ACC112 (cell line): ENCODE results near the gene OGDH.
A peak's percentile ranks its signal among the peaks of the same experiment; 100 is the strongest.

Experiments used
- H2AFZ ChIP-seq: fragments of 200-600 bp; sonication (generic); one replicate; pipeline ENCODE4 v1.6.0; 2017; ENCODE audit warnings: antibody characterized with exemption, low read length; ENCODE audit not compliant: unreplicated experiment
- H3K27ac ChIP-seq: fragments of 200-600 bp; sonication (generic); 2 replicates; pipeline ENCODE4 v1.5.1; 2014; ENCODE audit warnings: low read depth, mild to moderate bottlenecking, antibody characterized with exemption, low read length, moderate library complexity
- H3K27me3 ChIP-seq: fragments of 200-600 bp; sonication (generic); 2 replicates; pipeline ENCODE4 v1.6.1; 2014; ENCODE audit warnings: mild to moderate bottlenecking, antibody characterized with exemption, low read length, moderate library complexity, mixed read lengths; ENCODE audit not compliant: insufficient read depth
- H3K36me3 ChIP-seq: fragments of 200-600 bp; sonication (generic); 2 replicates; pipeline ENCODE4 v1.6.1; 2016; ENCODE audit warnings: mild to moderate bottlenecking, antibody characterized with exemption, low read length, moderate library complexity, mixed read lengths; ENCODE audit not compliant: insufficient read depth
- H3K4me1 ChIP-seq: fragments of 200-600 bp; sonication (generic); one replicate; pipeline ENCODE4 v1.6.1; 2016; ENCODE audit warnings: low read length, mixed read lengths; ENCODE audit not compliant: insufficient read depth, unreplicated experiment, control insufficient read depth
- H3K4me3 ChIP-seq: fragments of 200-600 bp; sonication (generic); 2 replicates; pipeline ENCODE4 v1.5.1; 2014; ENCODE audit warnings: mild to moderate bottlenecking, low read depth, low read length
- H3K79me2 ChIP-seq: fragments of 200-600 bp; sonication (generic); one replicate; pipeline ENCODE4 v1.6.0; 2016; ENCODE audit warnings: low read length; ENCODE audit not compliant: control insufficient read depth, unreplicated experiment, insufficient read depth

Gene OGDH

GRCh38 chr7:44603193-44603592 is 3.2 kb upstream of the OGDH start:
- Histone ChIP-seq H3K27ac (no peak overlapping the region), H3K36me3 (no peaks in the 10 kb centered on the region), H3K4me1 (peaks cover 3% of the 10 kb centered on the region), H3K27me3 (no peaks in the 10 kb centered on the region), H2AFZ (no peak overlapping the region), H3K79me2 (peaks cover 13% of the 10 kb centered on the region), H3K4me3 (no peak overlapping the region)

- Histone ChIP-seq H3K36me3 (no peaks in the 10 kb centered on the region), H3K79me2 (peaks cover 30% of the 10 kb centered on the region), H3K4me1 (peaks cover 6% of the 10 kb centered on the region), H3K4me3 (no peak overlapping the region; the same call in 1 of the 2 replicates), H3K27ac (no peak overlapping the region), H3K27me3 (no peaks in the 10 kb centered on the region), H2AFZ (no peak overlapping the region)
These were observed 1.5 kb upstream of the OGDH start for GRCh38 chr7:44604941-44605340.

GRCh38 chr7:44607141-44608068 is 978 bp downstream of the OGDH start:
- Histone ChIP-seq H3K4me1 (peaks cover 6% of the 10 kb centered on the region), H3K79me2 (peaks cover 50% of the 10 kb centered on the region), H3K27me3 (no peaks in the 10 kb centered on the region), H3K36me3 (no peaks in the 10 kb centered on the region), H3K27ac (peak overlapping the region; percentile 85; the same call in 1 of the 2 replicates), H2AFZ (peak overlapping the region; percentile 90), H3K4me3 (peak overlapping the region; percentile 93)

DNA sequence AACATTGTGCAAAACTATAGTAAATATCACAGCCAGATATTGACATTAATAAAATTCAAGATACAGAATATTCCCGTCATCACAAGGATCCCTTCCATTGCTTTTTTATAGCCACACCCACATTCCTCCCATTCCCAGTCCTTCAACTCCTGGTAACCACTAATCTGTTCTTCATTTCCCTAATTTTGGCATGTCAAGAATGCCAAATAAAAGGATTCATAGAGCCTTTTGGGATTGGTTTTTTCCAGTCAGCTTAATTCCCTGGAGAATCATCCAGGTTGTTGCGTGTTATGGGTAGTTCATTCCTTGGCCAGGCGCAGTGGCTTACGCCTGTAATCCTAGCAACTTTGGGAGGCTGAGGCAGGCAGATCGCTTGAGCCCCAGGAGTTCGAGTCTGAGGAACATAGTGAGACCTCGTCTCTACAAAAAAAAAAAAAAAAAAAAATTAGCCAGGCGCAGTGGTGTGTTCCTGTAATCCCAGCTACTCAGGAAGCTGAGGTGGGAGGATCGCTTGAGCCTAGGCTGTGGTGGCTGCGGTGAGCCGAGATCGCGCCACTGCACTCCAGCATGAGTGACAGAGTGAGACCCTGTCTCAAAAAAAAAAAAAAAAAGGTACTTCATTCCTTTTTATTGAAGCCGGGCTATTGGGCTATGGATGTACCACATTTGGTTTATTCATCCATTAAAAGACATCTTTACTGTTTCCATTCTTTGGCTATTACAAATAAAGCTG is 2.7 kb downstream of the OGDH start:
- peaks cover 64% of the 10 kb centered on the region for H3K79me2 ChIP-seq

GRCh38 chr7:44609829-44610228 is 3.4 kb downstream of the OGDH start:
- Histone ChIP-seq H3K79me2 (peaks cover 70% of the 10 kb centered on the region), H2AFZ (no peak overlapping the region), H3K27me3 (no peaks in the 10 kb centered on the region), H3K36me3 (no peaks in the 10 kb centered on the region), H3K4me3 (no peak overlapping the region), H3K27ac (no peak overlapping the region), H3K4me1 (peaks cover 6% of the 10 kb centered on the region)

More for the DNA sequence above, 2.7 kb downstream of the OGDH start:
- H2AFZ ChIP-seq: no peak overlapping the region
- H3K4me3 ChIP-seq: no peak overlapping the region
- H3K27ac ChIP-seq: no peak overlapping the region
- peaks cover 6% of the 10 kb centered on the region for H3K4me1 ChIP-seq
- H3K36me3 ChIP-seq: no peaks in the 10 kb centered on the region
- H3K27me3 ChIP-seq: no peaks in the 10 kb centered on the region

DNA sequence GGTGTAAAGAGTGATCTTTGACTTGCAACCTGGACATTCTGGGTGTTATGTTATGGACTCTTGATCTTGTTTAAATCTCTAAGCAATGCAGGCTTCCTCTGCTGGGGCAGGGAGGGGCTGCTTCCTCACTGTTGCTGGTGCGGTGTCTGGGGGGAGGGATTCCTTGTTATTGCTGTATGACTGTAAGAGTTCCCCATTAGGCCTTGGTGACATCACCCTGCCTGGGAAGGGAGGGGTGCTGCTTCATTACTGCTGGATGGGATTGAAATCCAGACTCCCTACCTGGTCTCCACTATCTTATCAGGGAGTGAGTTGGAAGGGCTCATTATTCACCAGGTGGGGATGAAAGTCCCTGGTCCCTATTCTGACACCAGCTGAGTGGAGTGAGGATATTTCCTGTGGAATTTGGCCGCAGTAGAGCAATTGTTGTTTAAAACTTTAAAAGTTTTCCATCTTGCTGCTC is 8.8 kb downstream of the OGDH start:
- no peaks in the 10 kb centered on the region for H3K27me3 ChIP-seq
- peaks cover 24% of the 10 kb centered on the region for H3K4me1 ChIP-seq
- peaks cover 86% of the 10 kb centered on the region for H3K79me2 ChIP-seq
- no peak overlapping the region for H2AFZ ChIP-seq
- H3K4me3 ChIP-seq: no peak overlapping the region
- H3K27ac ChIP-seq: no peak overlapping the region
- H3K36me3 ChIP-seq: 0 out of 2 replicates have a peak, but pooled peaks cover 5% of the 10 kb centered on the region

- Histone ChIP-seq H3K27ac (no peak overlapping the region), H3K4me1 (peaks cover 24% of the 10 kb centered on the region), H3K27me3 (no peaks in the 10 kb centered on the region), H3K36me3 (0 out of 2 replicates have a peak, but pooled peaks cover 5% of the 10 kb centered on the region), H3K79me2 (peaks cover 86% of the 10 kb centered on the region), H3K4me3 (no peak overlapping the region), H2AFZ (no peak overlapping the region)
These were observed 9.4 kb downstream of the OGDH start for GRCh38 chr7:44615793-44616192.

- Histone ChIP-seq H3K27me3 (no peaks in the 10 kb centered on the region), H3K4me1 (peaks cover 29% of the 10 kb centered on the region), H3K79me2 (peaks cover 89% of the 10 kb centered on the region), H2AFZ (no peak overlapping the region), H3K36me3 (0 out of 2 replicates have a peak, but pooled peaks cover 5% of the 10 kb centered on the region), H3K27ac (no peak overlapping the region), H3K4me3 (no peak overlapping the region)
These were observed 10.1 kb downstream of the OGDH start for GRCh38 chr7:44616545-44616944.

- no peak overlapping the region for H3K4me3 ChIP-seq
- H3K4me1 ChIP-seq: peaks cover 37% of the 10 kb centered on the region
- H3K27ac ChIP-seq: peak overlapping the region; percentile 77
- peak overlapping the region; percentile 47 for H2AFZ ChIP-seq
- H3K36me3 ChIP-seq: 0 out of 2 replicates have a peak, but pooled peaks cover 5% of the 10 kb centered on the region
- no peaks in the 10 kb centered on the region for H3K27me3 ChIP-seq
- peaks cover 91% of the 10 kb centered on the region for H3K79me2 ChIP-seq
These were observed 10.9 kb downstream of the OGDH start for GRCh38 chr7:44617225-44617890.

DNA sequence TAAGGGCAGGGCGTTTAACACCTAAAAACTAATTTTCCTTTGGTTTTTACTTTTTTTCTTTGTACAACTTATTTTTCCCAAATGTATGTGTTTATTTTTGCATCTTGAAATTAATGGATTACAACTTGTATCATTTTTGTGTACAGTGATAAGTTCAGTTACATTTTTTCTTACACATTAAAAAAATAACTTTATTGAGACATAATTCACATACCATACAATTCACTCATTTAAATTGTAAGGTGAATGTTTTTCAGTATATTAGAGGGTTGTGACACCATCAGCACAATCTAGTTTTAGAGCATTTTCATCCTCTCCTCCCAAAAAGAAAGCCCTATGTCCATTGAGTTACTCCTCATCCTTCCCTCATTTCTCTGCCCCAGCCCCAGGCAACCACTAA is 11.6 kb downstream of the OGDH start:
- Histone ChIP-seq H3K27me3 (no peaks in the 10 kb centered on the region), H3K79me2 (peaks cover 93% of the 10 kb centered on the region), H3K4me3 (no peak overlapping the region), H2AFZ (peak overlapping the region; percentile 47), H3K36me3 (0 out of 2 replicates have a peak, but pooled peaks cover 5% of the 10 kb centered on the region), H3K4me1 (peaks cover 43% of the 10 kb centered on the region), H3K27ac (peak overlapping the region; percentile 77)
